AG04450 (cell line): ENCODE results near the gene GNGT1. TPM values are rescaled to one million over a fixed set of nuclear protein-coding genes. Genes with fewer than 3 reads are reported as not detected.

Experiments
- CTCF ChIA-PET: fragments of 300-600, 350-600 bp; formaldehyde crosslinking; extraction: SDS; loops from one replicate; lab custom pipeline; 2022; ENCODE audit warnings: antibody characterized with exemption, inconsistent platforms; lab: Charles Lee
- POLR2A ChIA-PET: fragments of 350-600 bp; formaldehyde crosslinking; extraction: SDS; loops from one replicate; lab custom pipeline; 2021; ENCODE audit warnings: antibody characterized with exemption, inconsistent platforms; lab: Yijun Ruan, JAX
- DNase-seq: peaks from one replicate; pipeline ENCODE4 v3.0.0-alpha.2; 2011; ENCODE audit warnings: low read depth, low spot score
- H3K27ac ChIP-seq: one replicate; pipeline ENCODE4 v1.5.1; 2012; ENCODE audit warnings: low read depth, low read length, control low read depth
- H3K27me3 ChIP-seq: one replicate; pipeline ENCODE4 v1.6.0; 2012; ENCODE audit warnings: low read length; ENCODE audit not compliant: control insufficient read depth, insufficient read depth
- H3K4me3 ChIP-seq: 2 replicates; pipeline ENCODE4 v1.5.1; 2011; ENCODE audit warnings: mild to moderate bottlenecking, low read depth, low read length, control low read depth
- H3K9me3 ChIP-seq: 2 replicates; pipeline ENCODE4 v1.5.1; 2012; ENCODE audit warnings: low read length; ENCODE audit not compliant: control insufficient read depth, insufficient read depth
- CTCF ChIP-seq: IDR thresholded peaks from 2 replicates; pipeline ENCODE4 v1.5.1; 2011; ENCODE audit warnings: low read depth, low read length, control low read depth, inconsistent platforms
- polyA plus RNA-seq: library from polyadenylated mRNA; depleted of rRNA; stranded (reverse); fragments of >200 nt; gene quantifications from 2 replicates; pipeline ENCODE4 v1.2.3, GENCODE V29; 2011

Gene GNGT1
- polyA plus RNA-seq, 1 experiment: not detected

GRCh38 chr7:93890464-93891068 lies 15.8 kb upstream of the GNGT1 start, which contains the start of gene TFPI2:
Gene TFPI2 (minus strand): TSS chr7:93890753. CDS start chr7:93890678, 75 bp downstream.
- 0 out of 2 replicates have a peak, but pooled peaks have one; percentile 17 for TF ChIP-seq CTCF
- POLR2A ChIA-PET: no interaction called here
- DNase-seq: no peak
- Histone ChIP-seq H3K9me3 (no peaks in the 10 kb centered on the region; the same call in 1 of the 2 replicates), H3K27ac (no peak within 1 kb of the TSS), H3K27me3 (no peaks in the 10 kb centered on the region), H3K4me3 (peak within 1 kb of the TSS; percentile 71)
- CTCF ChIA-PET: interaction anchor here (0.7 to 1.8 kb wide), 3 partner anchors 12 to 30 kb away, joined by 3 to 7 read pairs (median 3); no protein-coding TSS in a partner anchor

GRCh38 chr7:93894426-93894825 lies 11.9 kb upstream of the GNGT1 start:
- POLR2A ChIA-PET: no interaction called here
- H3K27me3 ChIP-seq: no peaks in the 10 kb centered on the region
- no peak overlapping the region for H3K27ac ChIP-seq
- H3K4me3 ChIP-seq: no peak overlapping the region
- no peak for TF ChIP-seq CTCF
- no peaks in the 10 kb centered on the region; the same call in 1 of the 2 replicates for H3K9me3 ChIP-seq
- no peak for DNase-seq
- CTCF ChIA-PET: no interaction called here

GRCh38 chr7:93894966-93895640 lies 11.3 kb upstream of the GNGT1 start:
- Histone ChIP-seq H3K9me3 (no peaks in the 10 kb centered on the region; the same call in 1 of the 2 replicates), H3K27me3 (no peaks in the 10 kb centered on the region), H3K27ac (no peak overlapping the region), H3K4me3 (no peak overlapping the region)
- DNase-seq: no peak
- POLR2A ChIA-PET: no interaction called here
- TF ChIP-seq CTCF: no peak
- CTCF ChIA-PET: no interaction called here

GRCh38 chr7:93895859-93896600 lies 10.3 kb upstream of the GNGT1 start:
- CTCF ChIA-PET: interaction anchor here (0.7 to 2.0 kb wide), 3 partner anchors 11 to 326 kb away, joined by 3 to 8 read pairs (median 7); partner anchors contain the start of gene GNGT1
- no peak for TF ChIP-seq CTCF
- no peaks in the 10 kb centered on the region for H3K27me3 ChIP-seq
- POLR2A ChIA-PET: no interaction called here
- DNase-seq: no peak
- no peak overlapping the region for H3K4me3 ChIP-seq
- no peaks in the 10 kb centered on the region; the same call in 1 of the 2 replicates for H3K9me3 ChIP-seq
- no peak overlapping the region for H3K27ac ChIP-seq
